ENCODE results near the gene LIMK2.

The LIMK2 gene

DNA sequence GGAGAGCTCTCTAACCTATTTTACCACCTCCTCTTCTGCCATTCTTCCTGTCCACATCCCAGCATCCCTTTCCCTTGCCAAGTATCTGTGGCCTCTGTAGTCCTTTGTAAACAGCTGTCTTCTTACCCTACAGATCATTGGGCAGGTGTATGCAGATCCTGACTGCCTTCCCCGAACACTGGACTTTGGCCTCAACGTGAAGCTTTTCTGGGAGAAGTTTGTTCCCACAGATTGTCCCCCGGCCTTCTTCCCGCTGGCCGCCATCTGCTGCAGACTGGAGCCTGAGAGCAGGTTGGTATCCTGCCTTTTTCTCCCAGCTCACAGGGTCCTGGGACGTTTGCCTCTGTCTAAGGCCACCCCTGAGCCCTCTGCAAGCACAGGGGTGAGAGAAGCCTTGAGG is 62.9 kb downstream of the LIMK2 start:
- TF ChIP-seq CTCF (conservative IDR thresholded peaks at IDR 0.05; ENCODE audit: control insufficient read depth, insufficient read depth, low read depth, low read length), result no peak
- DNase-seq (ENCODE audit: low read depth), result no peak
- no peak overlapping the region for H3K4me3 ChIP-seq (ENCODE audit: control insufficient read depth, low read depth, low read length)

DNA sequence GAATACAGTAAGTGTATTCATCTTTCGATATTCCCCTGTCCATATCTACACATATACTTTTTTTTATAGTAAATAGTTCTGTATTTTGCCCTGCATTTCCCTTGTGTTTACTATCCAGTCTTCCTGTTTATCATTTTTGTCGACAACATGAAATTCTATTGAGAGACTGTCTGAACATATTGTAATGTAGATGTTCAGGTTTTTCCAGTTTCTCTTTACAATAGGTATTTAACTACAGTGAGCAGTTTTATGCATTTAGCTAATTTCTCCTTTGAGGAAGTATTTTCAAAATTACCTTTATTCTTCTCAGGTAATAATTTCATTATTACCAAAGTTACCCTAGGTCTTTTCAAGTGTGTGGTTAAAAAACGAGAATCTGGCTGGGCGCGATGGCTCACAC is 63.5 kb downstream of the LIMK2 start:
- H3K4me3 ChIP-seq (ENCODE audit: control insufficient read depth, low read depth, low read length), result no peak overlapping the region
- DNase-seq (ENCODE audit: low read depth), result no peak
- TF ChIP-seq CTCF (conservative IDR thresholded peaks at IDR 0.05; ENCODE audit: control insufficient read depth, insufficient read depth, low read depth, low read length), result no peak

- TF ChIP-seq CTCF (conservative IDR thresholded peaks at IDR 0.05; ENCODE audit: control insufficient read depth, insufficient read depth, low read depth, low read length), result no peak
- DNase-seq (ENCODE audit: low read depth), result no peak
- no peak overlapping the region for H3K4me3 ChIP-seq (ENCODE audit: control insufficient read depth, low read depth, low read length)
These were observed 64.5 kb downstream of the LIMK2 start for GRCh38 chr22:31276426-31277167.

GRCh38 chr22:31277741-31278140 is 65.6 kb downstream of the LIMK2 start:
- no peak overlapping the region for H3K4me3 ChIP-seq (ENCODE audit: control insufficient read depth, low read depth, low read length)
- TF ChIP-seq CTCF (conservative IDR thresholded peaks at IDR 0.05; ENCODE audit: control insufficient read depth, insufficient read depth, low read depth, low read length), result no peak
- no peak for DNase-seq (ENCODE audit: low read depth)

GRCh38 chr22:31278151-31278621 is 66.1 kb downstream of the LIMK2 start:
- no peak for DNase-seq (ENCODE audit: low read depth)
- H3K4me3 ChIP-seq (ENCODE audit: control insufficient read depth, low read depth, low read length), result no peak overlapping the region
- TF ChIP-seq CTCF (conservative IDR thresholded peaks at IDR 0.05; ENCODE audit: control insufficient read depth, insufficient read depth, low read depth, low read length), result no peak

DNA sequence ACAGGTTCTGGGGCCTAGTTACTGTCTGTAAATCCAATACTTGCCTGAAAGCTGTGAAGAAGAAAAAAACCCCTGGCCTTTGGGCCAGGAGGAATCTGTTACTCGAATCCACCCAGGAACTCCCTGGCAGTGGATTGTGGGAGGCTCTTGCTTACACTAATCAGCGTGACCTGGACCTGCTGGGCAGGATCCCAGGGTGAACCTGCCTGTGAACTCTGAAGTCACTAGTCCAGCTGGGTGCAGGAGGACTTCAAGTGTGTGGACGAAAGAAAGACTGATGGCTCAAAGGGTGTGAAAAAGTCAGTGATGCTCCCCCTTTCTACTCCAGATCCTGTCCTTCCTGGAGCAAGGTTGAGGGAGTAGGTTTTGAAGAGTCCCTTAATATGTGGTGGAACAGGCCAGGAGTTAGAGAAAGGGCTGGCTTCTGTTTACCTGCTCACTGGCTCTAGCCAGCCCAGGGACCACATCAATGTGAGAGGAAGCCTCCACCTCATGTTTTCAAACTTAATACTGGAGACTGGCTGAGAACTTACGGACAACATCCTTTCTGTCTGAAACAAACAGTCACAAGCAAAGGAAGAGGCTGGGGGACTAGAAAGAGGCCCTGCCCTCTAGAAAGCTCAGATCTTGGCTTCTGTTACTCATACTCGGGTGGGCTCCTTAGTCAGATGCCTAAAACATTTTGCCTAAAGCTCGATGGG is 66.7 kb downstream of the LIMK2 start:
- no peak for TF ChIP-seq CTCF (conservative IDR thresholded peaks at IDR 0.05; ENCODE audit: control insufficient read depth, insufficient read depth, low read depth, low read length)
- no peak overlapping the region for H3K4me3 ChIP-seq (ENCODE audit: control insufficient read depth, low read depth, low read length)
- DNase-seq (ENCODE audit: low read depth), result no peak

All from fibroblast of mammary gland (primary cell).